A673 (cell line): ENCODE results near the gene ZBTB16. TPM values are rescaled to one million over a fixed set of nuclear protein-coding genes. Genes with fewer than 3 reads are reported as not detected.

Experiments used
- BruUV-seq: library from RNA; stranded (reverse); fragments of 400-500 nt; replicated peaks from 2 replicates; lab custom pipeline; 2021; lab: Mats Ljungman, UMichigan
- CTCF ChIA-PET: fragments of 300-600 bp; sonication (Branson Sonifier 250); formaldehyde crosslinking; loops from one replicate; lab custom pipeline; 2022; ENCODE audit warnings: antibody characterized with exemption; lab: Charles Lee
- POLR2A ChIA-PET: fragments of 300-600 bp; sonication (Branson Sonifier 250); formaldehyde crosslinking; loops from one replicate; lab custom pipeline; 2022; ENCODE audit warnings: antibody characterized with exemption; ENCODE audit not compliant: low non-redundant PET; lab: Charles Lee
- DNase-seq: peaks from one replicate; pipeline ENCODE4 v3.0.0-alpha.2; 2015; ENCODE audit warnings: low spot score
- H3K27ac ChIP-seq: fragments of 200-600 bp; sonication (generic); 2 replicates; pipeline ENCODE4 v1.5.1; 2016; ENCODE audit warnings: mixed run types, low read depth, mild to moderate bottlenecking, mixed read lengths, antibody characterized with exemption, low read length; ENCODE audit not compliant: poor library complexity, severe bottlenecking
- H3K27me3 ChIP-seq: fragments of 200-600 bp; sonication (generic); replicated peaks from 2 replicates; pipeline ENCODE4 v1.6.1; 2017; ENCODE audit warnings: mixed run types, low read depth, mild to moderate bottlenecking, mixed read lengths, antibody characterized with exemption, low read length; ENCODE audit not compliant: insufficient read depth, poor library complexity
- H3K36me3 ChIP-seq: fragments of 200-600 bp; sonication (generic); 2 replicates; pipeline ENCODE4 v1.6.1; 2016; ENCODE audit warnings: mixed run types, mild to moderate bottlenecking, mixed read lengths, antibody characterized with exemption, low read length; ENCODE audit not compliant: insufficient read depth, poor library complexity, severe bottlenecking
- H3K4me1 ChIP-seq: fragments of 200-600 bp; sonication (generic); 2 replicates; pipeline ENCODE4 v1.6.1; 2017; ENCODE audit warnings: mixed run types, mild to moderate bottlenecking, mixed read lengths, antibody characterized with exemption, low read length; ENCODE audit not compliant: insufficient read depth, poor library complexity, severe bottlenecking
- H3K4me3 ChIP-seq: fragments of 200-600 bp; sonication (generic); 2 replicates; pipeline ENCODE4 v1.5.1; 2016; ENCODE audit warnings: low read depth, mixed run types, mild to moderate bottlenecking, mixed read lengths, low read length; ENCODE audit not compliant: poor library complexity, severe bottlenecking
- H3K9me3 ChIP-seq: fragments of 200-600 bp; sonication (generic); 2 replicates; pipeline ENCODE4 v1.6.1; 2016; ENCODE audit warnings: mixed run types, low read depth, mild to moderate bottlenecking, mixed read lengths, antibody characterized with exemption, low read length; ENCODE audit not compliant: poor library complexity, severe bottlenecking
- CTCF ChIP-seq: fragments of 300-800, 200-600 bp; sonication (generic); conservative IDR thresholded peaks from 2 replicates; pipeline ENCODE4 v1.5.1; 2017; ENCODE audit warnings: low read depth, mild to moderate bottlenecking, antibody characterized with exemption, low read length, moderate library complexity, mixed read lengths
- EZH2 ChIP-seq: fragments of 200-600 bp; sonication (generic); IDR thresholded peaks from 2 replicates; pipeline ENCODE4 v1.6.1; 2017; ENCODE audit warnings: borderline replicate concordance, low read depth, mild to moderate bottlenecking, mixed read lengths, antibody characterized with exemption, low read length; ENCODE audit not compliant: poor library complexity, severe bottlenecking
- intact Hi-C: fragments of 100-400 bp; cut with micrococcal nuclease; formaldehyde crosslinking; loops from one replicate; pipeline ENCODE4 v1.10.0; 2022; ENCODE audit not compliant: unreplicated experiment
- total RNA-seq: library from RNA; stranded (reverse); gene quantifications from 2 replicates; pipeline ENCODE4 v1.2.3, GENCODE V29; 2021

The ZBTB16 gene
- total RNA-seq, 1 experiment from 2014 or later = 12.0 TPM

GRCh38 chr11:114273890-114274635, 214.6 kb downstream of the ZBTB16 start:
- H3K4me1 ChIP-seq = no peaks in the 10 kb centered on the region
- H3K27me3 ChIP-seq = peaks cover 40% of the 10 kb centered on the region
- H3K9me3 ChIP-seq = no peaks in the 10 kb centered on the region
- CTCF ChIA-PET = no interaction called here
- DNase-seq = no peak
- BruUV-seq = no TSS peak
- no peak overlapping the region for H3K27ac ChIP-seq
- TF ChIP-seq EZH2 (no peak), CTCF (no peak)
- intact Hi-C loops = no loop called here
- no peak overlapping the region for H3K4me3 ChIP-seq
- H3K36me3 ChIP-seq = no peaks in the 10 kb centered on the region
- POLR2A ChIA-PET = no interaction called here

- ChIA-PET CTCF (no interaction called here), POLR2A (no interaction called here)
- Histone ChIP-seq H3K4me1 (no peaks in the 10 kb centered on the region), H3K4me3 (no peak overlapping the region), H3K27me3 (peaks cover 40% of the 10 kb centered on the region), H3K27ac (no peak overlapping the region), H3K36me3 (no peaks in the 10 kb centered on the region), H3K9me3 (no peaks in the 10 kb centered on the region)
- no peak for DNase-seq
- TF ChIP-seq EZH2 = no peak
- TF ChIP-seq CTCF = no peak
- intact Hi-C loops = no loop called here
- BruUV-seq = no TSS peak
These were observed 215.1 kb downstream of the ZBTB16 start for GRCh38 chr11:114274637-114275036.

- Histone ChIP-seq H3K4me3 (no peak overlapping the region), H3K9me3 (no peaks in the 10 kb centered on the region), H3K4me1 (no peaks in the 10 kb centered on the region), H3K27ac (no peak overlapping the region), H3K27me3 (peaks cover 40% of the 10 kb centered on the region), H3K36me3 (no peaks in the 10 kb centered on the region)
- no TSS peak for BruUV-seq
- CTCF ChIA-PET = no interaction called here
- POLR2A ChIA-PET = no interaction called here
- DNase-seq = no peak
- intact Hi-C loops = no loop called here
- TF ChIP-seq EZH2 = no peak
- no peak for TF ChIP-seq CTCF
These were observed 215.8 kb downstream of the ZBTB16 start for GRCh38 chr11:114275280-114275679.
